ENCODE measurements around the gene OR1S1. TPM values are rescaled to one million over a fixed set of nuclear protein-coding genes. Genes with fewer than 3 reads are reported as not detected.

OR1S1 gene
- not detected in 2 replicates for total RNA-seq

GRCh38 chr11:58212420-58212819 lies at the start of gene OR1S1:
TSS of gene OR1S1 (plus strand) at chr11:58212720.

GRCh38 chr11:58188770-58189169 lies 23.8 kb upstream of the OR1S1 start, which contains the start of gene OR9Q2:
TSS of gene OR9Q2 (plus strand) at chr11:58189070. CDS start at chr11:58190491, 1,421 bp downstream.

DNA sequence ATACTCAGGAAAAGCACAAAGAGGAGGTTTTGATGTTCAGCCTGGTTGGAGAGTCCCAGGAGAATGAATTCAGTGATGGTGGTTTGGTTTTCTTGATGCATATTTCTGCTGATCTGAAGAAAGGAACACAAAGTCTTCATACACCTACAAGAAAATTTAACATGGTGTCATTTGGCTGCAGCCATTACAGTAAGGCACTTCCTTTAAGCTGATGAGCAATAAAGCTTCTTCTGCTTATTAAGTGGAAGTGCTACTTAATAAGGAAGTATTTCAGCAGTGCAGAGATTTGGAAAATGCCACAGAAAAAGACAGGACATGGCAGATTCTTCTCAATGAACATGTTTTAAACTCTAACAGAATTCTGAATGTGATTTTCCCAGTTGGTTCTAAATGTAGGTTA lies 8.5 kb upstream of the OR1S1 start, which contains the start of gene OR1S2:
Gene OR1S2 (minus strand): TSS at position 101 of the 400 bp plus-strand sequence. CDS start 0 bp downstream, at position 101.

Other genes with a start within 250 kb of the OR1S1 start
- gene OR9Q1, start 188.8 kb upstream of the OR1S1 start, total RNA-seq, result not detected in 2 replicates
- gene OR6Q1, start 181.8 kb upstream of the OR1S1 start, total RNA-seq, result not detected in 2 replicates
- gene OR9I1, start 87.2 kb upstream of the OR1S1 start, total RNA-seq, result not detected in 2 replicates
- gene OR9Q2, start 23.6 kb upstream of the OR1S1 start, total RNA-seq, result not detected in 2 replicates
- not detected in 2 replicates for gene OR1S2, start 8.6 kb upstream of the OR1S1 start, total RNA-seq
- not detected in 2 replicates for gene OR10Q1, start 16.2 kb downstream of the OR1S1 start, total RNA-seq
- not detected in 2 replicates for gene OR10W1, start 55.5 kb downstream of the OR1S1 start, total RNA-seq
- not detected in 2 replicates for gene OR5B17, start 146.3 kb downstream of the OR1S1 start, total RNA-seq
- not detected in 2 replicates for gene OR5B3, start 194.2 kb downstream of the OR1S1 start, total RNA-seq
- gene OR5B2, start 215.4 kb downstream of the OR1S1 start, total RNA-seq, result not detected in 2 replicates
- gene OR5B12, start 229.5 kb downstream of the OR1S1 start, total RNA-seq, result not detected in 2 replicates